ENCODE results near the gene BATF.

DNA sequence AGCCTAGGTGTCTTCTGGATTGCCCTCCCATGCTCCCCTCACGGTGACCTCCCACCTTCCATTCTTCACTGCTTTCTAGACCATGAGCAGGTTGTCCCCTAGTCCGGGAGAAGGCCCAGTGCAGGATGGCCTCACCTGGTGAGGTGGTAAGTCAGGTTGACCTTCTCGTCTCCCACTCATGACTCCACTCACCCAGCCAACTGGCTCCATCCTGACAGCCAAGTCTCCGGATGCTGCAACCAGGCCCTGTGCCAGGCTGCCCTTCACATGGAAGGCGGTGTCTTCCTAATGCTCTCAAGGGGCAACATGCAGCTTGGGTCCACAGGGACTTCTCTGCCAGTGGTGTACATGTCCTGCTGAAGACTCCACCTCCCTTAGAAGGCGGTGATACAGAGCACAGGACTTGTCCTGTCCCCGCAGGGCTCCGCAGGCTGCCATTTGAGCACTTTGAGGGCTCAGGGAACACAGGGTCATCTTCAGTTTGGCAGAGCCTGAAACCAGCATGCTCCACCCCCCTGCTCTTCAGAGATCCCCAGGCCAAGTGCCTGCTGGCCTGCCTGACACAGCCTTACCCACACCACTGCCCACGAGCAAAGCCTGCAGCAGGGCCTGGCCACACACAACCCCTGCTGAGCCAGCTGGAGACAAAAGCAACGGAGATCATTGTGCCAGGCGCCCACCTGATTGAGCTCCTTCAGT, 25.4 kb downstream of the BATF start:
- TF ChIP-seq, protein P1, sequence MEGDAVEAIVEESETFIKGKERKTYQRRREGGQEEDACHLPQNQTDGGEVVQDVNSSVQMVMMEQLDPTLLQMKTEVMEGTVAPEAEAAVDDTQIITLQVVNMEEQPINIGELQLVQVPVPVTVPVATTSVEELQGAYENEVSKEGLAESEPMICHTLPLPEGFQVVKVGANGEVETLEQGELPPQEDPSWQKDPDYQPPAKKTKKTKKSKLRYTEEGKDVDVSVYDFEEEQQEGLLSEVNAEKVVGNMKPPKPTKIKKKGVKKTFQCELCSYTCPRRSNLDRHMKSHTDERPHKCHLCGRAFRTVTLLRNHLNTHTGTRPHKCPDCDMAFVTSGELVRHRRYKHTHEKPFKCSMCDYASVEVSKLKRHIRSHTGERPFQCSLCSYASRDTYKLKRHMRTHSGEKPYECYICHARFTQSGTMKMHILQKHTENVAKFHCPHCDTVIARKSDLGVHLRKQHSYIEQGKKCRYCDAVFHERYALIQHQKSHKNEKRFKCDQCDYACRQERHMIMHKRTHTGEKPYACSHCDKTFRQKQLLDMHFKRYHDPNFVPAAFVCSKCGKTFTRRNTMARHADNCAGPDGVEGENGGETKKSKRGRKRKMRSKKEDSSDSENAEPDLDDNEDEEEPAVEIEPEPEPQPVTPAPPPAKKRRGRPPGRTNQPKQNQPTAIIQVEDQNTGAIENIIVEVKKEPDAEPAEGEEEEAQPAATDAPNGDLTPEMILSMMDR (IDR thresholded peaks at IDR 0.05) = no peak
- TF ChIP-seq POLR2A (IDR thresholded peaks at IDR 0.05) = no peak

Measured in uterus (tissue), 2 donors.